ENCODE measurements around the gene KIF1A. TPM values are rescaled to one million over a fixed set of nuclear protein-coding genes. Genes with fewer than 3 reads are reported as not detected.

Gene KIF1A
- total RNA-seq, 1 experiment from 2014 or later: 279 TPM

GRCh38 chr2:240774856-240775255 is 45.2 kb downstream of the KIF1A start (continued):
- TF ChIP-seq STAT6 (CRISPR knock-in tag; conservative IDR thresholded peaks at IDR 0.05; ENCODE audit: low read depth) (no peak), SP1 (CRISPR knock-in tag; conservative IDR thresholded peaks at IDR 0.05) (no peak), AFF4 (CRISPR knock-in tag; IDR thresholded peaks at IDR 0.05; ENCODE audit: borderline replicate concordance) (no peak), RORB (CRISPR knock-in tag; IDR thresholded peaks at IDR 0.05) (no peak), NFATC4 (CRISPR knock-in tag; IDR thresholded peaks at IDR 0.05) (no peak), TEAD1 (CRISPR knock-in tag; IDR thresholded peaks at IDR 0.05) (no peak), ATF6 (CRISPR knock-in tag; IDR thresholded peaks at IDR 0.05) (no peak)

GRCh38 chr2:240769096-240769495 is 50.9 kb downstream of the KIF1A start:
- ChIA-PET CTCF (no interaction called here), POLR2A (no interaction called here)
- Mint-ChIP-seq H3K27me3 (ENCODE audit: low read depth) (no peaks in the 10 kb centered on the region), H3K9me3 (no peaks in the 10 kb centered on the region), H3K27ac (no peak overlapping the region), H3K4me1 (no peaks in the 10 kb centered on the region), H3K36me3 (peaks cover 23% of the 10 kb centered on the region; the same call in 1 of the 2 replicates), H3K4me3 (no peak overlapping the region)
- TF ChIP-seq TEAD4 (CRISPR knock-in tag; IDR thresholded peaks at IDR 0.05) (no peak), ZNF121 (CRISPR knock-in tag; IDR thresholded peaks at IDR 0.05) (no peak), FOXP4 (CRISPR knock-in tag; IDR thresholded peaks at IDR 0.05) (no peak), MAX (CRISPR knock-in tag; IDR thresholded peaks at IDR 0.05) (no peak), TEAD1 (CRISPR knock-in tag; IDR thresholded peaks at IDR 0.05) (no peak), IRF2 (CRISPR knock-in tag; IDR thresholded peaks at IDR 0.05; ENCODE audit: borderline replicate concordance, low read depth) (no peak), PRDM15 (CRISPR knock-in tag; IDR thresholded peaks at IDR 0.05) (no peak)
- no peak for DNase-seq (ENCODE audit: low spot score)
- ATAC-seq: no peak
